Heart left ventricle (tissue), 13 donors: ENCODE measurements around the gene SLC52A3.

Experiments used
- POLR2A ChIP-seq, 2 donors: fragments of 450-650 bp; IDR thresholded peaks; one replicate each; pipeline ENCODE4 v1.6.1; 2017; ENCODE audit warnings: antibody characterized with exemption in 2 of 2, mild to moderate bottlenecking in 2 of 2, moderate library complexity in 2 of 2
- TF ChIP-seq, protein P1 (sequence below), 12 donors: fragments of 200-600 bp; sonication (generic) in 4 of 12; IDR thresholded peaks; one replicate each; pipeline versions ENCODE4 v1.5.0 to v1.8.0; 2018 to 2022; ENCODE audit warnings: antibody characterized with exemption in 12 of 12, mild to moderate bottlenecking in 5 of 12
- donor health status: ischemic (EF 13 %, LVEDD 7.1; RV severe dilation, severe dysfunction).
- donor health status: DM: no; HTN: yes; CAD: no.
- donor health status: DM: no; HTN: no; CAD: no.
- donor health status: ischemic (EF 25% LVEDD 6.9; RV normal size, moderate dysfunction).
- donor health status: ischemic (EF 25% LVEDD 5.7; RV mildly dilated, moderate dysfunction).
- donor health status: ischemic (EF 35%, LVEDD 5.7; RV mildly dilated, moderate dysfunction).
- donor health status: nonischemic (EF 11% LVEDD 7.7; RV severe dilation, severe dysfunction).
- donor health status: DM: yes; HTN: yes; CAD: no.
- donor health status: PGD.
- donor health status: ischemic (EF 29% LVEDD 5.4; RV normal size, mild dysfunction).
- donor health status: nonischemic (EF 23%, LVEDD 6.1; RV moderate dilation, normal function).

DNA sequence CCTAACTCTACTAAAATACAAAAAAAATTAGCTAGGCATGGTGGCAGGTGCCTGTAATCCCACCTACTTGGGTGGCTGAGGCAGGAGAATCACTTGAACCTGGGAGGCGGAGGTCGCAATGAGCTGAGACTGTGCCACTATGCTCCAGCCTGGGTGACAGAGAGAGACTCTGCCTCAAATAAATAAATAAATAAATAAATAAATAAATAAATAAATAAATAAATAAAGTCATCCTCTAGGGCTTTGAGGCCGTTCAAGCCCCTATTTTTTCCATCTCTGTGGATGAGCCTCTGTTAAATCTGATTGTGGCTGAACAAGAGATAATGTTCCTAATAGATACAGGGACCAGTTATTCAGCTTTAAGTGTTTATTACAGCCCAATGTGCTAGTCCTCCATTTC is 33.4 kb upstream of the SLC52A3 start:
- TF ChIP-seq, protein P1, sequence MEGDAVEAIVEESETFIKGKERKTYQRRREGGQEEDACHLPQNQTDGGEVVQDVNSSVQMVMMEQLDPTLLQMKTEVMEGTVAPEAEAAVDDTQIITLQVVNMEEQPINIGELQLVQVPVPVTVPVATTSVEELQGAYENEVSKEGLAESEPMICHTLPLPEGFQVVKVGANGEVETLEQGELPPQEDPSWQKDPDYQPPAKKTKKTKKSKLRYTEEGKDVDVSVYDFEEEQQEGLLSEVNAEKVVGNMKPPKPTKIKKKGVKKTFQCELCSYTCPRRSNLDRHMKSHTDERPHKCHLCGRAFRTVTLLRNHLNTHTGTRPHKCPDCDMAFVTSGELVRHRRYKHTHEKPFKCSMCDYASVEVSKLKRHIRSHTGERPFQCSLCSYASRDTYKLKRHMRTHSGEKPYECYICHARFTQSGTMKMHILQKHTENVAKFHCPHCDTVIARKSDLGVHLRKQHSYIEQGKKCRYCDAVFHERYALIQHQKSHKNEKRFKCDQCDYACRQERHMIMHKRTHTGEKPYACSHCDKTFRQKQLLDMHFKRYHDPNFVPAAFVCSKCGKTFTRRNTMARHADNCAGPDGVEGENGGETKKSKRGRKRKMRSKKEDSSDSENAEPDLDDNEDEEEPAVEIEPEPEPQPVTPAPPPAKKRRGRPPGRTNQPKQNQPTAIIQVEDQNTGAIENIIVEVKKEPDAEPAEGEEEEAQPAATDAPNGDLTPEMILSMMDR (IDR thresholded peaks at IDR 0.05), result no peak
- TF ChIP-seq POLR2A (IDR thresholded peaks at IDR 0.05), result no peak
